NCI-H2227 (cell line): ENCODE data around the gene MORN3.

Experiments used
- DNase-seq: peaks from one replicate; lab custom pipeline; 2025; ENCODE audit not compliant: unreplicated experiment; lab: John Stamatoyannopoulos, UW

MORN3 gene

DNA sequence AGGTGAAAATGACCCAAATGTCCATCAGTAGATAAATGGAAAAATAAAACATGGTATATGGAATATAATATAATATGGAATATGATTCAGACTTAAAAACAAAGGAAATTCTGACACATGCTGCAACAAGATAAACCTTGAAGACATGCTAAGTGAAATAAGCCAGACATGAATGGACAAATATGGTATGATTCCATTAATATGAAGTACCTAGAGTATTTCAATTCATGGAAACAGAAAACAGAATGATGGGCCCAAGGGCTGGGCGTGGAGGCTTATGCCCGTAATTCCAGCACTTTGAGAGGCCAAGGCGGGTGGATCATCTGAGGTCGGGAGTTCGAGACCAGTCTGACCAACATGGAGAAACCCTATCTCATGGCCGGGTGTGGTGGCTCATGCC, 65.9 kb downstream of the MORN3 start:
- no peak for DNase-seq

DNA sequence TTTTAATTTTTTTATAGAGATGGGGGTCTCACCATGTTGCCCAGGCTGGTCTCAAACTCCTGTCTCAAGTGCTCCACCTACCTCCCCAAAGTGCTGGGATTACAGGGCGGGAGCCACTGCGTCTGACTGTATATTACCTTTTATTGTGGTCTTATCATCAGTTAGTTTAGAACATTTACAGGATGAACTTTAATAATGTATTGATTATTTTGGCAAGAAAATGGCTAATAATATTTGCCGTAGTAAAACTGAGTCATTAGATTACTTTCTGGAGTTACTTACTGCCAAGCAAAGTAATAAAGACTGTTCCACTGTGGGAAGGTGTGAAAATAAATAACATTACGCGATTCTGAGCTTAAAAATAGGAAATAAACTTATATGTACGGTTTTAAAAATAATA, 66.7 kb downstream of the MORN3 start:
- no peak for DNase-seq

DNA sequence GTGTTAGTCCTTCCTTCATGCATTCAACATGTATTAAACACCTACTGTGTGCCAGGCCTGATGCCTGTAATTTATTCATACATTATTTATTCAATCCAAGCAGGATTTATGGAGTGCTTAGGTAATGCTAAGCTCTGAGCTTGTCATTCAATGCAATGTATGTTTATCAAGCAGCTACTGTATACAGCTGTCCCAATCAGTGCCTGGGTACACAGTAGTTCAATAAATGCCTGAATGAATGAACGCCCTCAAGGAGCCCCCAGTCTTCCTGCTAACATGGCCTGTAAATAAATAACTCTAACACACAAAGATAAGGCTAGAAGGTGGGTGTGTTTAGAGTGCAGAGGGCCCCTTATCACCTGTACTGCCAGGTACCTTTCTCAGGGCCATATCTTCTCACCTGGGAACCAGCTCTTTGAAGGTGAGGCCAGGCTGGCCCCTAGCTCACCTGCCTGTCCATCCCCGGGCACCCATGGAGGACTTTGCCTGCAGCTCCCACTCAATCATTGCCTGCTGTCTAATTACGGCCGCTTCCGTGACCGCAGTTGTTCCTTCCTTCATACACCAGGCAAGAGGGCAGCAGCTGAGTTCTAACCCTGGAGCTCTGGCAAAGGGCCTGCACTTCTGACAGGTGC, 68.6 kb downstream of the MORN3 start:
- no peak for DNase-seq
